GM23248 (cell line): Measurements from ENCODE around the gene ADRA2C. TPM values are rescaled to one million over a fixed set of nuclear protein-coding genes. Genes with fewer than 3 reads are reported as not detected.
"Not testable (repeated sequence)": the region's sequence is repeated elsewhere in the genome, so short reads cannot be mapped to it uniquely, and the experiment has no call there.

ENCODE experiments used
- DNase-seq: peaks from one replicate; pipeline ENCODE4 v3.0.0-alpha.2; 2015
- H2AFZ ChIP-seq: fragments of 200-600 bp; sonication (generic); 2 replicates; pipeline ENCODE4 v1.6.1; 2016; ENCODE audit warnings: antibody characterized with exemption
- H3F3A ChIP-seq: fragments of 200-600 bp; sonication (generic); 2 replicates; pipeline ENCODE4 v1.6.1; 2016; ENCODE audit warnings: mild to moderate bottlenecking, antibody characterized with exemption, mixed run types; ENCODE audit not compliant: insufficient read depth
- H3K27ac ChIP-seq: fragments of 200-600 bp; sonication (generic); 2 replicates; pipeline ENCODE4 v1.5.1; 2016; ENCODE audit warnings: mild to moderate bottlenecking
- H3K27me3 ChIP-seq: fragments of 200-600 bp; sonication (generic); replicated peaks from 2 replicates; pipeline ENCODE4 v1.6.1; 2016; ENCODE audit warnings: mild to moderate bottlenecking; ENCODE audit not compliant: insufficient read depth
- H3K36me3 ChIP-seq: fragments of 200-600 bp; sonication (generic); 2 replicates; pipeline ENCODE4 v1.6.1; 2016; ENCODE audit warnings: low read depth, mild to moderate bottlenecking
- H3K4me1 ChIP-seq: fragments of 200-600 bp; sonication (generic); 2 replicates; pipeline ENCODE4 v1.6.1; 2016; ENCODE audit warnings: mild to moderate bottlenecking; ENCODE audit not compliant: insufficient read depth
- H3K4me2 ChIP-seq: fragments of 200-600 bp; sonication (generic); one replicate; pipeline ENCODE4 v1.6.1; 2016; ENCODE audit warnings: mild to moderate bottlenecking; ENCODE audit not compliant: unreplicated experiment
- H3K4me3 ChIP-seq: fragments of 200-600 bp; sonication (generic); 2 replicates; pipeline ENCODE4 v1.5.1; 2016; ENCODE audit warnings: mild to moderate bottlenecking
- H3K79me2 ChIP-seq: fragments of 200-600 bp; sonication (generic); 2 replicates; pipeline ENCODE4 v1.6.1; 2016; ENCODE audit warnings: mild to moderate bottlenecking; ENCODE audit not compliant: insufficient read depth
- H3K9ac ChIP-seq: fragments of 200-600 bp; sonication (generic); 2 replicates; pipeline ENCODE4 v1.6.1; 2016; ENCODE audit warnings: mild to moderate bottlenecking
- H3K9me2 ChIP-seq: fragments of 200-600 bp; sonication (generic); 2 replicates; pipeline ENCODE4 v1.6.1; 2016; ENCODE audit warnings: mixed run types, mild to moderate bottlenecking, moderate library complexity; ENCODE audit not compliant: insufficient read depth
- H3K9me3 ChIP-seq: fragments of 200-600 bp; sonication (generic); one replicate; pipeline ENCODE4 v1.6.1; 2017; ENCODE audit warnings: low read depth
- H4K20me1 ChIP-seq: fragments of 200-600 bp; sonication (generic); 2 replicates; pipeline ENCODE4 v1.6.0; 2016; ENCODE audit not compliant: insufficient read depth
- EZH2 ChIP-seq: fragments of 200-600 bp; sonication (generic); IDR thresholded peaks from 2 replicates; pipeline ENCODE4 v1.6.1; 2018; ENCODE audit warnings: antibody characterized with exemption, mild to moderate bottlenecking; ENCODE audit not compliant: insufficient read depth, poor library complexity, severe bottlenecking
- EZH2phosphoT487 ChIP-seq: fragments of 200-600 bp; sonication (generic); IDR thresholded peaks from 2 replicates; pipeline ENCODE4 v1.6.1; 2018; ENCODE audit warnings: antibody characterized with exemption, moderate library complexity, mild to moderate bottlenecking, low read depth; ENCODE audit not compliant: insufficient read depth
- WGBS, 2 experiments: methylation state at CpG; one replicate each; pipeline ENCODE4 v1.1.6; 2015 to 2017; ENCODE audit warnings: low lambda C conversion rate in 2 of 2, low coverage in 1 of 2; ENCODE audit errors: missing lambda C conversion rate in 2 of 2; 5-methylcytosine and 5-hydroxymethylcytosine counted together
- in situ Hi-C: fragments of 300-500 bp; cut with MboI; formaldehyde crosslinking; loops from 2 replicates; pipeline ENCODE4 v1.15.0; 2020
- polyA plus RNA-seq: library from polyadenylated mRNA; unstranded; fragments of >200 nt; fragmentation: Nextera tagmentation; extraction: Ambion mirVana; gene quantifications from 2 replicates; pipeline ENCODE4 v1.2.1, GENCODE V29; 2016
- total RNA-seq: library from RNA; depleted of rRNA; stranded (reverse); fragments of >200 nt; shearing (Covaris generic); gene quantifications from 2 replicates; pipeline ENCODE4 v1.2.3, GENCODE V29; 2014; rRNA removed

The ADRA2C gene
- total and polyA plus RNA-seq, 2 experiments from 2014 or later: 0.14 to 2.2 TPM

DNA sequence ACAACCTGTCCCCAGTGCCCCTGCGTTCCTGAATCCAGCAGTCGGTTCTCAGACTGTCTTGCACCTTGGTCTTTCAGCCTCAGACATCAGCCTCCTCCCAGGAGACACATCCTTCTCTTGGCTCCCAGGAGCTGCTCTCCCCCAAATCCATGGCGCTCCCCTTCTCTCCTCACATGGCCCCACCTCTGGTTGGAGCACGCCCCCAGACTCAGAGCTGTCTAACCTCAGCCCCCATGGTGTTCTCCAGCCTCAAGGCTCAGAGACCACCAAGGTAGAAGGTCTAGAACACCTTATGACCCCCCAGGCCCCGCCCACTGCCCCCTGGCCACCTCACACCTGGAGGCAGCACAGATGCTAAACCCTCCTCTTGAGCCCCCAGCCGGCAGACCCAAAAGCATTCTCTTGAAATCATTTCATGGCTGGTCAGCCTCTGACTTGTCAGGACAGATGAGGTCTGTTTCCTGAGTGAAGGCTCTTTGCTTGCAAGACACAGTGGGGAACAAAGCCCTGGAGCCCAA lies 47.9 kb downstream of the ADRA2C start:
- Histone ChIP-seq H3K79me2 (no peaks in the 10 kb centered on the region), H3K27me3 (peaks cover 5% of the 10 kb centered on the region), H3K9me3 (no peaks in the 10 kb centered on the region), H3K36me3 (no peaks in the 10 kb centered on the region), H3K4me3 (no peak overlapping the region), H3K27ac (no peak overlapping the region), H3F3A (no peaks in the 10 kb centered on the region), H4K20me1 (no peaks in the 10 kb centered on the region), H3K4me2 (no peak overlapping the region), H2AFZ (no peak overlapping the region), H3K9me2 (no peaks in the 10 kb centered on the region), H3K9ac (no peak overlapping the region), H3K4me1 (no peaks in the 10 kb centered on the region)
- WGBS, 2 experiments: 38 to 43% methylated on average over 6 of the region's 6 CpGs
- in situ Hi-C loops: no loop called here
- no peak for TF ChIP-seq EZH2phosphoT487
- TF ChIP-seq EZH2: no peak
- DNase-seq: no peak

DNA sequence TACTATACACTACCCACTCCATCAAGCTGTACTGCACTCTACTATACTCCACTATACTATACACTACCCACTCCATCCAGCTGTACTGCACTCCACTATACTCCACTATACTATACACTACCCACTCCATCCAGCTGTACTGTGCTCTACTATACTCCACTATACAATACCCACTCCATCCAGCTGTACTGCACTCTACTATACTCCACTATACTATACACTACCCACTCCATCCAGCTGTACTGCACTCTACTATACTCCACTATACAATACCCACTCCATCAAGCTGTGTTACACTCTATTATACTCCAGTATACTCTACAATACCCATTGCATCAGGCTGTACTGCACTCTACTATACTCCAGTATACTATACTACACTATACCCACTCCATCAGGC lies 48.7 kb downstream of the ADRA2C start:
- not testable (repeated sequence) for H3K27ac ChIP-seq, H3K9me3 ChIP-seq, H3K4me2 ChIP-seq

GRCh38 chr4:3816256-3816825 lies 50.2 kb downstream of the ADRA2C start:
- Histone ChIP-seq H3K4me1 (no peaks in the 10 kb centered on the region), H3K27ac (no peak overlapping the region), H3K9me3 (no peaks in the 10 kb centered on the region), H3K36me3 (no peaks in the 10 kb centered on the region), H3K4me3 (no peak overlapping the region), H3K9me2 (no peaks in the 10 kb centered on the region), H3K27me3 (peaks cover 9% of the 10 kb centered on the region; the same call in 1 of the 2 replicates), H4K20me1 (no peaks in the 10 kb centered on the region), H3K9ac (no peak overlapping the region), H3K4me2 (no peak overlapping the region), H3K79me2 (no peaks in the 10 kb centered on the region), H3F3A (no peaks in the 10 kb centered on the region), H2AFZ (no peak overlapping the region)
- 19 to 23% methylated on average over 8 of the region's 8 CpGs for WGBS, 2 experiments
- in situ Hi-C loops: no loop called here
- TF ChIP-seq EZH2phosphoT487 (no peak), EZH2 (no peak)
- DNase-seq: no peak

More for the DNA sequence above, 48.7 kb downstream of the ADRA2C start:
- in situ Hi-C loops, H3K9me2 ChIP-seq, H3K27me3 ChIP-seq, H3F3A ChIP-seq, H4K20me1 ChIP-seq, H3K9ac ChIP-seq, H3K79me2 ChIP-seq, DNase-seq, H3K36me3 ChIP-seq, H3K4me1 ChIP-seq, H2AFZ ChIP-seq, H3K4me3 ChIP-seq: not testable (repeated sequence)

DNA sequence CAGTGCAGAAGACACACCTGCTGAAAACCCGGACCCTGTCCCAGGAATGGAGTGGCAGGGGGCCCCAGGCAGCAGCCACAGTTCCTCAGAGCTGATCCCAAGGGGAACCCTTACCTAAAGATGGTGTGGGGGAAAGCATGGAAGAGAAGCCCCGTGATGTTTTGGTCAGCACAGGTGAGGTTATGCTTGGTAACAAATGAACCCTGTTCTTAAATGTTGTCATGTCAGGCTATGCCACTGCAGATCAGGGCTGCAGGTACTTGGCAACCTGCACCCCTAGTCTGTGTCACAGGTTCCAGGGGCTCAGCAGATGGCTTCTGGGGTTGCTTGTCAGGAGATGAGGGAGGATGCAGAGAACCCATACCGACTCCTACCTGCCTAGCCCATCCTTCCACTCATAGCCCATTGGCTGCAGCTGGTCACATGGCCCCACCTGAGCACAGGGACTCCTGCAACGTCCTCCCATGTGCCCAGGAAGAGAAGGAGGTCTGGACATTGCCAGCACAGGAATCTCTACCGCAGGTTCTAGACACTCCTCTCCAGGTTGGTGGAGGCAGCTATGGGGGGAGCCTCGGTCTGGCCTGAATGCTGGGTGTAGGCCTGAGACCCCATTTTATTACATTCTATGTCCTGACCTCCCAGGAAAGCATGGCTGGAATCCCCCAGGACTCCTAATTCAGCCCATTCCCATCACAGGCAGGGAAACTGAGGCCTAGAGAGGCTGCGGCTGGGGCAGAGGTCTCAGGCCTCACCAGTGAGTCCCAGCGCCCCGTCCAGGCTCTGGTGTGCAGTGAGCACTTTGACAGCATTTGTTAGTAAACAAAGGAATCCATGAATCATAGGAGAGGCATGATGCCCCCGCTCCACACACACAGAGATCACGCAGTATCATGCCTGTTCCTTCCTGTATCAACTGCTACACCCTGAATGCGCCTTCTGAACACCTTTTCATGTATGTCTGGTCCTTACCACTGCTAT lies 51.1 kb downstream of the ADRA2C start:
- Histone ChIP-seq H3K9ac (no peak overlapping the region), H3K4me1 (no peaks in the 10 kb centered on the region), H3F3A (no peaks in the 10 kb centered on the region), H3K9me2 (no peaks in the 10 kb centered on the region), H3K27me3 (peaks cover 9% of the 10 kb centered on the region; the same call in 1 of the 2 replicates), H4K20me1 (no peaks in the 10 kb centered on the region), H3K4me3 (no peak overlapping the region), H3K9me3 (no peaks in the 10 kb centered on the region), H3K79me2 (no peaks in the 10 kb centered on the region), H3K27ac (no peak overlapping the region), H3K36me3 (no peaks in the 10 kb centered on the region), H3K4me2 (no peak overlapping the region), H2AFZ (no peak overlapping the region)
- no peak for DNase-seq
- in situ Hi-C loops: no loop called here
- 51 to 52% methylated on average over 10 to 12 of the region's 12 CpGs for WGBS, 2 experiments
- TF ChIP-seq EZH2phosphoT487 (no peak), EZH2 (no peak)

Other genes starting within 250 kb of the ADRA2C start
- gene LRPAP1, start 234.0 kb upstream of the ADRA2C start, total RNA-seq: 222 and 237 TPM in 2 replicates
- gene LRPAP1, start 234.0 kb upstream of the ADRA2C start, polyA plus RNA-seq: 324 and 338 TPM in 2 replicates